ENCODE measurements around the gene SHISA3. TPM values are rescaled to one million over a fixed set of nuclear protein-coding genes. Genes with fewer than 3 reads are reported as not detected.

SHISA3 gene
- total RNA-seq, 4 donors from 2014 or later = 1.2 to 5.8 (median 1.5) TPM

DNA sequence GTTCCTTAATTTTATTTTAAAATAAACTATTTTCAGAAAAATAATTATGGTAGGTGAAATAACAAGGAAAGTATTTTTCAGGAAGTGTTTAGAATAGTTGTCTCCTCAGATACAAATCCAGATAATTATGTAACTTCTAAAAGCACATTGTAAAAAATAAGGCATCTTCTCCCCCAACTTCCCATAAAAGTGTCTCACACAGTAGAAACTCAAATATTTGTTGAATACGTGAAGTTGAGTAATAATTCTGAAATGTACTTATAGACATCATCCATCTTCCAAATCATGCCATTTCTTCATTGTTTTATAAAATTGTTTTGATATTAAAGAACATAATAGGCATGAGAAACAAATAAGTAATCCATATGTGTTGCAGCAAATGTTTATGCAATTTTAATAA is 18.0 kb downstream of the SHISA3 start:
- no peaks in the 10 kb centered on the region for H3K27me3 ChIP-seq
- no peak for DNase-seq
- no peak overlapping the region for H3K4me3 ChIP-seq

DNA sequence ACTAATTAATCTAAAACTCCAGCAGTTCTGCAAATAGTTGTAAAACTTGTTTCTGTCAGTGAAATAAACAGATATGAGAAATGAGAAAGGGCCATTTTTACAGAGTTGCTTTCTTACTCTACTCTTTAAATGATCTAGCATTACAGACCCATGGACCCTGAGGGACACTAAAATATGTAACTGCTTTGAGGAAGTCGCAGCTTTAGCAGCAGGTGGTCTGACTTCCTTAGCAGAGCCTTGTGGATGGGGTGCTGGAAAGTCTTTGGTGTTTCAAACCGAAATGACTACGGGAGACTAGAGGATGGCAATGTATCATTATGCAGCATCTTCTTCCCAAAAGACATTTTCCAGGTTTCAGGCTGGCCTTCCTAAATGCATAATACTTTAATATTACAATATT is 18.7 kb downstream of the SHISA3 start:
- Histone ChIP-seq H3K9me3 (no peaks in the 10 kb centered on the region), H3K4me3 (no peak overlapping the region), H3K27me3 (no peaks in the 10 kb centered on the region), H3K4me1 (no peaks in the 10 kb centered on the region), H3K27ac (no peak overlapping the region), H3K36me3 (peaks cover 0 to 19% (median 0%) of the 10 kb centered on the region in 3 donors)
- DNase-seq = no peak
- TF ChIP-seq POLR2A (IDR thresholded peaks at IDR 0.05) = no peak
- TF ChIP-seq, protein P1, sequence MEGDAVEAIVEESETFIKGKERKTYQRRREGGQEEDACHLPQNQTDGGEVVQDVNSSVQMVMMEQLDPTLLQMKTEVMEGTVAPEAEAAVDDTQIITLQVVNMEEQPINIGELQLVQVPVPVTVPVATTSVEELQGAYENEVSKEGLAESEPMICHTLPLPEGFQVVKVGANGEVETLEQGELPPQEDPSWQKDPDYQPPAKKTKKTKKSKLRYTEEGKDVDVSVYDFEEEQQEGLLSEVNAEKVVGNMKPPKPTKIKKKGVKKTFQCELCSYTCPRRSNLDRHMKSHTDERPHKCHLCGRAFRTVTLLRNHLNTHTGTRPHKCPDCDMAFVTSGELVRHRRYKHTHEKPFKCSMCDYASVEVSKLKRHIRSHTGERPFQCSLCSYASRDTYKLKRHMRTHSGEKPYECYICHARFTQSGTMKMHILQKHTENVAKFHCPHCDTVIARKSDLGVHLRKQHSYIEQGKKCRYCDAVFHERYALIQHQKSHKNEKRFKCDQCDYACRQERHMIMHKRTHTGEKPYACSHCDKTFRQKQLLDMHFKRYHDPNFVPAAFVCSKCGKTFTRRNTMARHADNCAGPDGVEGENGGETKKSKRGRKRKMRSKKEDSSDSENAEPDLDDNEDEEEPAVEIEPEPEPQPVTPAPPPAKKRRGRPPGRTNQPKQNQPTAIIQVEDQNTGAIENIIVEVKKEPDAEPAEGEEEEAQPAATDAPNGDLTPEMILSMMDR (IDR thresholded peaks at IDR 0.05) = no peak

More for the DNA sequence above, 18.0 kb downstream of the SHISA3 start:
- TF ChIP-seq POLR2A (IDR thresholded peaks at IDR 0.05) = no peak
- Histone ChIP-seq H3K36me3 (peaks cover 0 to 12% (median 0%) of the 10 kb centered on the region in 3 donors), H3K9me3 (no peaks in the 10 kb centered on the region), H3K27ac (no peak overlapping the region), H3K4me1 (no peaks in the 10 kb centered on the region)

DNA sequence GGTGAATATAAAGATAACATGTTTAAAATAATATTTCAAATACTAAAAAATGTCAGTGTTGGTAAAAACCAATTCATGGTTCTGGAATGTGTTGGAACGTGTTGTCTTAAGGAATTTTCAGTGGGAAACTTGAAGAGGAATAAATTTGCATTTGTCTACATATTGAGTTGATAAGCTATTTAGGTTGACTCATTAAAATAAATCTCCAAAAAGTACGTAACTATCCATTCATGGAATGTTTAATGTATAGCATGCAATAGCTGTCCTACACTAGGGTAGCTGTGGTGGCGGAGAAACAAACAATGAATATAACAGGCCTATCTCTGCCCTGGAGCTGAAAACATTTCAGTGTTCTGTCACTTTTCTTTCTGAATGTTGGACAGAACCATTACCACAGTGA is 20.3 kb downstream of the SHISA3 start:
- H3K27ac ChIP-seq = no peak overlapping the region
- no peak overlapping the region for H3K4me3 ChIP-seq
- no peaks in the 10 kb centered on the region for H3K9me3 ChIP-seq
- no peak for TF ChIP-seq POLR2A (IDR thresholded peaks at IDR 0.05)
- TF ChIP-seq, protein P1 (IDR thresholded peaks at IDR 0.05) = no peak
- H3K4me1 ChIP-seq = no peaks in the 10 kb centered on the region
- no peaks in the 10 kb centered on the region for H3K27me3 ChIP-seq
- peaks cover 0 to 33% (median 0%) of the 10 kb centered on the region in 3 donors for H3K36me3 ChIP-seq
- no peak for DNase-seq

DNA sequence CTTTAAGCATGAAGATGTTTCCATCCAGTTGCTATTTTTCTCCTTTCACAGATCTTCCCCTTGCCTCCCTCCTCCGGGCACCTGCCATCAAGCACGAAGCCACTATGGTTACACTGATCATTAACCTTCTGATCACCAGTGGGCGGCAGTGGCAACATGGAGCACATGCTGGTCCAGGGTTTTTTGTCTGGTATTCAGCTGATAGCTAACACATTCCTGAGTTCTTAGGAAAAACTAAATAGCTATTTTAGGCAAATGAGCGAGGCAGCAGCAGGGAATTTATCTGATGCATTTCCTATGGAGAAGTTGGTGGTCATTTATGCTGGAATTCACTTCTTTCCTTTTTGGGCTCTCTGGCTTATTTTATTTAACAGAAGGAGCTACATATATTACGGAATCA is 22.9 kb downstream of the SHISA3 start:
- TF ChIP-seq, protein P1 (IDR thresholded peaks at IDR 0.05) = no peak
- no peak for TF ChIP-seq POLR2A (IDR thresholded peaks at IDR 0.05)

DNA sequence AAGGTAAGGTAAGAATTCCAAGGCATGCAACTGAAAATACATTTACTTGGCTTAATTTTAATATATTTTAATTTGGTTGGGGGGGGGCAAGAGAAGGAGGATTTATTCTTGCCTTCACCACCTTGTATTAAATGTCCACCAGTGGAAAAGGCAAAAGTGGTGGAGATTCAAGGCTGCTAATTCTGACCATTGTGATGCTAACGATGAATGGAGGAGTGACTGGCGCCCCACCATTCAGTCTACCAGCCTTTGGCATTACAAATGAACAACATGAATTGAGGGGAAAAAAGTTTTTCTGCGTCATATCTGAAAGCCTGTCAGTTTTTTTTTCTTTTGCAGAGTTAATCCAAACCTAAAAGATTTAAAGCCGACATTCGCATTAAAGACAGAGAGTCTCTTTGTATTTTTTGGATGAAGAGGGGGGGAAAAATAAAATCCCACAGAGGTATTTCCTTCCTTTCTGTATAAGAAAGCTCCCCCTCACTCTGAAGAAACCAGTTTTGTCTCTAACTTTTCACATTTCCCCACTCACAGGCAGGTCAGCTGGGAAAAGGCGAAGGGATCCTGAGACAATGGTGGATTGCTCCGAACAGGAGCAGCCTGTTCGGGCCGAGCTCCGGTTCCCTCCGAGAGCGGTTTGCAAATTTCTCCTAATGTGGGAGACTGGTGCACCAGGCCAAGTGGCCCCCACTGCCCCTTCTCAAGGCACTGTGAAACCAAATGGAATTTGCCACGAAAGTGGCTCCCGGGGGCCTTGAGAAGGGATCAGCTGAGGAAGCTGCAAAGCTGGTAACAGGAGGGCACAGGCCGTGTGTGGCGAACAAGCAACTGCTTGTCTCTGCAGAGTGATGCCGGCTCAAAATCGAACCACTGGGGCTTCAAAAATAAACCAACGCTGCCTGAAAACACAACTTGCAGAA is 28.1 kb downstream of the SHISA3 start:
- peaks cover 0 to 27% (median 0%) of the 10 kb centered on the region in 3 donors for H3K36me3 ChIP-seq
- no peak overlapping the region for H3K4me3 ChIP-seq
- no peak for DNase-seq
- H3K4me1 ChIP-seq = no peaks in the 10 kb centered on the region
- H3K9me3 ChIP-seq = no peaks in the 10 kb centered on the region
- H3K27me3 ChIP-seq = no peaks in the 10 kb centered on the region
- no peak overlapping the region for H3K27ac ChIP-seq
- no peak for TF ChIP-seq POLR2A (IDR thresholded peaks at IDR 0.05)
- TF ChIP-seq, protein P1 (IDR thresholded peaks at IDR 0.05) = no peak

More for the DNA sequence above, 22.9 kb downstream of the SHISA3 start:
- Histone ChIP-seq H3K9me3 (no peaks in the 10 kb centered on the region), H3K27me3 (no peaks in the 10 kb centered on the region), H3K4me3 (no peak overlapping the region), H3K4me1 (no peaks in the 10 kb centered on the region), H3K27ac (no peak overlapping the region), H3K36me3 (peaks cover 0 to 36% (median 0%) of the 10 kb centered on the region in 3 donors)
- no peak for DNase-seq

DNA sequence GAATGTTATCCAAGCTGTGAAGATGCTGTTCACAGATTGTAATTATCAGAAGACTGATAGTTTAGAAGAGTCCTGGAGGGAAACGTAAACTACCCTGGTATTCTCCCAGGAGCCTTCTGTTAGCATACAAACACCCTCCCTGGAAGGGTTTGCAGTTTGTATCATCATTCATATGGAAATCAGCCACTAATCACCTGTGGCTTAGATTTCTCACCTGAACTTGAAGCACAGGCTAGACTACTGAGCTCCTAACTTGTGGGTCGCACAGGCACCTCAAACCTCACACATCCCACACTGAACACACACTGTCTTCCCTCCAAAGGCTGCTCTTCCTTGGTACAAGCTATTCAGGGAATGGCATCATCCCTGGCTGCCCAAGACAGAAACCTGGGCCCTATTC is 30.7 kb downstream of the SHISA3 start:
- no peaks in the 10 kb centered on the region for H3K4me1 ChIP-seq

More for the DNA sequence above, 30.7 kb downstream of the SHISA3 start:
- no peaks in the 10 kb centered on the region for H3K9me3 ChIP-seq
- no peak for DNase-seq
- TF ChIP-seq, protein P1 (IDR thresholded peaks at IDR 0.05) = no peak
- no peak for TF ChIP-seq POLR2A (IDR thresholded peaks at IDR 0.05)
- no peak overlapping the region for H3K27ac ChIP-seq
- no peaks in the 10 kb centered on the region for H3K27me3 ChIP-seq
- peaks cover 0 to 4% (median 0%) of the 10 kb centered on the region in 3 donors for H3K36me3 ChIP-seq
- H3K4me3 ChIP-seq = no peak overlapping the region
